DOHH2 (cell line): ENCODE results near the gene HASPIN.

ENCODE experiments used
- H3F3A ChIP-seq: fragments of 200-600 bp; sonication (generic), shearing (Covaris generic); 2 replicates; pipeline ENCODE4 v1.6.0; 2016; ENCODE audit warnings: antibody characterized with exemption, mild to moderate bottlenecking; ENCODE audit not compliant: control insufficient read depth, insufficient read depth
- H3K27ac ChIP-seq: fragments of 200-600 bp; sonication (generic); 2 replicates; pipeline ENCODE4 v1.5.1; 2014; ENCODE audit warnings: low read depth, mild to moderate bottlenecking, low read length, moderate library complexity
- H3K27me3 ChIP-seq: fragments of 200-600 bp; sonication (generic); 2 replicates; pipeline ENCODE4 v1.6.1; 2014; ENCODE audit warnings: mild to moderate bottlenecking, low read length, mixed read lengths; ENCODE audit not compliant: control insufficient read depth
- H3K36me3 ChIP-seq: fragments of 200-600 bp; sonication (generic); 2 replicates; pipeline ENCODE4 v1.6.1; 2014; ENCODE audit warnings: mild to moderate bottlenecking, low read length, moderate library complexity, mixed read lengths; ENCODE audit not compliant: control insufficient read depth
- H3K4me1 ChIP-seq: fragments of 200-600 bp; sonication (generic); 2 replicates; pipeline ENCODE4 v1.6.1; 2014; ENCODE audit warnings: mild to moderate bottlenecking, low read length, mixed read lengths; ENCODE audit not compliant: control insufficient read depth
- H3K4me2 ChIP-seq: fragments of 200-600 bp; sonication (generic); 2 replicates; pipeline ENCODE4 v1.6.0; 2014; ENCODE audit warnings: mild to moderate bottlenecking, low read length, moderate library complexity
- H3K4me3 ChIP-seq: fragments of 200-600 bp; sonication (generic); 2 replicates; pipeline ENCODE4 v1.5.1; 2014; ENCODE audit warnings: mild to moderate bottlenecking, low read length, mixed read lengths
- H3K79me2 ChIP-seq: fragments of 200-600 bp; sonication (generic); 2 replicates; pipeline ENCODE4 v1.6.1; 2014; ENCODE audit warnings: mild to moderate bottlenecking, low read length, mixed read lengths; ENCODE audit not compliant: control insufficient read depth
- H3K9me2 ChIP-seq: fragments of 200-600 bp; sonication (generic); replicated peaks from 2 replicates; pipeline ENCODE4 v1.6.1; 2014; ENCODE audit warnings: mild to moderate bottlenecking, low read length, mixed read lengths; ENCODE audit not compliant: control insufficient read depth
- H3K9me3 ChIP-seq: fragments of 200-600 bp; sonication (generic); 2 replicates; pipeline ENCODE4 v1.6.1; 2014; ENCODE audit warnings: antibody characterized with exemption, low read length, mixed read lengths; ENCODE audit not compliant: control insufficient read depth, insufficient read depth
- H4K20me1 ChIP-seq: fragments of 200-600 bp; sonication (generic); 2 replicates; pipeline ENCODE4 v1.6.0; 2014; ENCODE audit warnings: low read depth, mild to moderate bottlenecking, antibody characterized with exemption, low read length, moderate library complexity; ENCODE audit not compliant: control insufficient read depth, insufficient read depth
- CTCF ChIP-seq: fragments of 200-600 bp; sonication (generic); IDR thresholded peaks from one replicate; pipeline ENCODE4 v1.5.1; 2014; ENCODE audit warnings: antibody characterized with exemption, mild to moderate bottlenecking, low read depth, low read length; ENCODE audit not compliant: poor library complexity, severe bottlenecking
- EZH2phosphoT487 ChIP-seq: fragments of 200-600 bp; sonication (generic); IDR thresholded peaks from 2 replicates; pipeline ENCODE4 v1.6.1; 2017; ENCODE audit warnings: borderline replicate concordance, mild to moderate bottlenecking, antibody characterized with exemption, low read length, moderate library complexity, mixed read lengths

Gene HASPIN

GRCh38 chr17:3685174-3685573, 38.5 kb upstream of the HASPIN start:
- no peak for TF ChIP-seq EZH2phosphoT487
- no peak for TF ChIP-seq CTCF
- Histone ChIP-seq H3K79me2 (peaks cover 19% of the 10 kb centered on the region), H4K20me1 (no peaks in the 10 kb centered on the region; the same call in 1 of the 2 replicates), H3K27ac (peak overlapping the region; percentile 79), H3K4me2 (peak overlapping the region; percentile 43; the same call in 1 of the 2 replicates), H3K36me3 (peaks cover 58% of the 10 kb centered on the region), H3K4me3 (0 out of 2 replicates have a peak overlapping the region, but pooled peaks have one; percentile 32), H3K9me3 (no peaks in the 10 kb centered on the region), H3K27me3 (no peaks in the 10 kb centered on the region), H3K9me2 (no peaks in the 10 kb centered on the region), H3K4me1 (peaks cover 52% of the 10 kb centered on the region), H3F3A (peaks cover 27% of the 10 kb centered on the region)

GRCh38 chr17:3688027-3688553, 35.6 kb upstream of the HASPIN start:
- peaks cover 62% of the 10 kb centered on the region for H3K36me3 ChIP-seq
- TF ChIP-seq EZH2phosphoT487 (no peak), CTCF (no peak)
- H3K4me3 ChIP-seq = peak overlapping the region; percentile 63
- no peaks in the 10 kb centered on the region for H3K9me3 ChIP-seq
- H3K27ac ChIP-seq = peak overlapping the region; percentile 89
- H4K20me1 ChIP-seq = peaks cover 5% of the 10 kb centered on the region; the same call in 1 of the 2 replicates
- peaks cover 42% of the 10 kb centered on the region for H3K79me2 ChIP-seq
- no peaks in the 10 kb centered on the region for H3K9me2 ChIP-seq
- H3K4me1 ChIP-seq = peaks cover 75% of the 10 kb centered on the region
- H3F3A ChIP-seq = peaks cover 27% of the 10 kb centered on the region
- H3K27me3 ChIP-seq = no peaks in the 10 kb centered on the region
- H3K4me2 ChIP-seq = peak overlapping the region; percentile 75

GRCh38 chr17:3688852-3689261, 34.8 kb upstream of the HASPIN start:
- Histone ChIP-seq H3K4me1 (peaks cover 74% of the 10 kb centered on the region), H3F3A (peaks cover 25% of the 10 kb centered on the region), H3K9me3 (no peaks in the 10 kb centered on the region), H3K36me3 (peaks cover 60% of the 10 kb centered on the region), H3K4me2 (peak overlapping the region; percentile 75), H4K20me1 (peaks cover 5% of the 10 kb centered on the region; the same call in 1 of the 2 replicates), H3K4me3 (peak overlapping the region; percentile 63), H3K79me2 (peaks cover 50% of the 10 kb centered on the region), H3K9me2 (no peaks in the 10 kb centered on the region), H3K27me3 (no peaks in the 10 kb centered on the region), H3K27ac (peak overlapping the region; percentile 89)
- TF ChIP-seq EZH2phosphoT487 = no peak
- no peak for TF ChIP-seq CTCF
